GM12892 (cell line): ENCODE data around the gene GFPT2.

ENCODE experiments used
- POLR2A ChIP-seq: IDR thresholded peaks from 2 replicates; pipeline ENCODE4 v1.6.1; 2011; ENCODE audit warnings: low read depth, low read length, control low read depth
- POLR2AphosphoS5 ChIP-seq: IDR thresholded peaks from 2 replicates; pipeline ENCODE4 v1.6.1; 2011; ENCODE audit warnings: low read depth, low read length, control low read depth
- TAF1 ChIP-seq: IDR thresholded peaks from 2 replicates; pipeline ENCODE4 v1.6.1; 2011; ENCODE audit warnings: low read depth, mild to moderate bottlenecking, control low read depth, low read length, borderline replicate concordance

DNA sequence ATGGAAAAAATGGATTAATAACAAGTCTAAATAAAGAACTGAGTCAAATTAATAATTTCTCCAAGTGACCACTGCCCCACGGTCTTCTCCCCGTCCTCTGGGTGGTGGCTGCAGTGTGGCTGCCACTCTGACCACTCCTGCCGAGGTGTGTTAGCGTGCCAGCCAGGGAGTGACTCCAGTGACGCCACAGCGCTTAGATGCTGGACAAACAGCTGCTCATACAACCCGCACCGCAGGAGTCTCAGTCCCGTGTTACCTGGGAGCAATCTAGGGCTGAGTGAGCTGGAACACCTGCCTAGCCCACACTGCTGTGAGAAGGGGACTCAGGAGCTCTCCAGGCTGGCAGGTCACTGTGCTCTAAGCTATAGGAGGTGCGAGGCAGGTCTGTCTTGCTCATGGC lies 71.4 kb downstream of the GFPT2 start:
- TF ChIP-seq TAF1 (no peak), POLR2AphosphoS5 (no peak), POLR2A (no peak)
